Stomach smooth muscle (tissue), 2 donors: ENCODE measurements around the gene DNAAF3.
"Not testable (repeated sequence)": the region's sequence is repeated elsewhere in the genome, so short reads cannot be mapped to it uniquely, and the experiment has no call there.

Source experiments
- H3K27ac ChIP-seq: one replicate; pipeline ENCODE4 v1.7.0; 2013; ENCODE audit warnings: mild to moderate bottlenecking, low read length, inconsistent platforms
- H3K27me3 ChIP-seq, 2 donors: one replicate each; pipeline ENCODE4 v1.7.0; 2013; ENCODE audit warnings: low read length in 2 of 2; ENCODE audit not compliant: insufficient read depth in 2 of 2, control insufficient read depth in 1 of 2
- H3K36me3 ChIP-seq, 2 donors: one replicate each; pipeline ENCODE4 v1.7.0; 2013; ENCODE audit warnings: low read length in 2 of 2; ENCODE audit not compliant: control insufficient read depth in 2 of 2, insufficient read depth in 2 of 2
- H3K4me1 ChIP-seq: one replicate; pipeline ENCODE4 v1.7.0; 2013; ENCODE audit warnings: low read length; ENCODE audit not compliant: control insufficient read depth, insufficient read depth
- H3K4me3 ChIP-seq, 2 donors: one replicate each; pipeline ENCODE4 v1.7.0; 2013; ENCODE audit warnings: low read length in 2 of 2
- H3K9ac ChIP-seq, 2 donors: one replicate each; pipeline ENCODE4 v1.7.0; 2013; ENCODE audit warnings: low read length in 2 of 2, mild to moderate bottlenecking in 1 of 2
- H3K9me3 ChIP-seq, 2 donors: one replicate each; pipeline ENCODE4 v1.7.0; 2013; ENCODE audit warnings: low read length in 2 of 2; ENCODE audit not compliant: control insufficient read depth in 2 of 2
- donor health status: healthy.
- donor health status: Pancreatic carcinoma.

The DNAAF3 gene

GRCh38 chr19:55175117-55175867, 8.9 kb upstream of the DNAAF3 start:
- Histone ChIP-seq H3K4me1 (peaks cover 26% of the 10 kb centered on the region), H3K27me3 (peaks cover 78 to 91% of the 10 kb centered on the region in 2 donors), H3K9ac (no peak overlapping the region), H3K9me3 (no peaks in the 10 kb centered on the region), H3K4me3 (no peak overlapping the region), H3K27ac (no peak overlapping the region), H3K36me3 (no peaks in the 10 kb centered on the region)

- H3K4me1 ChIP-seq: peaks cover 24% of the 10 kb centered on the region
- H3K9me3 ChIP-seq: no peaks in the 10 kb centered on the region
- H3K27ac ChIP-seq: no peak overlapping the region
- H3K27me3 ChIP-seq: peaks cover 79 to 88% of the 10 kb centered on the region in 2 donors
- no peak overlapping the region for H3K4me3 ChIP-seq
- no peak overlapping the region for H3K9ac ChIP-seq
- H3K36me3 ChIP-seq: no peaks in the 10 kb centered on the region
Measured at GRCh38 chr19:55174425-55175116, 8.2 kb upstream of the DNAAF3 start.

- Histone ChIP-seq H3K4me1 (peaks cover 18% of the 10 kb centered on the region), H3K4me3 (peak overlapping the region in 1 of 2 donors; percentile 54), H3K27me3 (peaks cover 75 to 81% of the 10 kb centered on the region in 2 donors), H3K9ac (no peak overlapping the region), H3K36me3 (no peaks in the 10 kb centered on the region), H3K27ac (no peak overlapping the region), H3K9me3 (no peaks in the 10 kb centered on the region)
Measured at GRCh38 chr19:55173714-55174409, 7.4 kb upstream of the DNAAF3 start.

- no peak overlapping the region for H3K27ac ChIP-seq
- peaks cover 70 to 75% of the 10 kb centered on the region in 2 donors for H3K27me3 ChIP-seq
- H3K4me3 ChIP-seq: peak overlapping the region in 1 of 2 donors; percentile 54
Measured at GRCh38 chr19:55173186-55173713, 6.8 kb upstream of the DNAAF3 start.

GRCh38 chr19:55172741-55173140, 6.3 kb upstream of the DNAAF3 start:
- Histone ChIP-seq H3K4me1 (peaks cover 16% of the 10 kb centered on the region), H3K9me3 (no peaks in the 10 kb centered on the region), H3K27me3 (peaks cover 66 to 72% of the 10 kb centered on the region in 2 donors), H3K36me3 (no peaks in the 10 kb centered on the region), H3K9ac (no peak overlapping the region), H3K4me3 (no peak overlapping the region), H3K27ac (no peak overlapping the region)

More at GRCh38 chr19:55173186-55173713, 6.8 kb upstream of the DNAAF3 start:
- H3K9ac ChIP-seq: no peak overlapping the region
- H3K4me1 ChIP-seq: peaks cover 16% of the 10 kb centered on the region
- no peaks in the 10 kb centered on the region for H3K9me3 ChIP-seq
- H3K36me3 ChIP-seq: no peaks in the 10 kb centered on the region

GRCh38 chr19:55172318-55172717, 5.9 kb upstream of the DNAAF3 start:
- H3K9ac ChIP-seq, H3K36me3 ChIP-seq, H3K4me3 ChIP-seq, H3K27ac ChIP-seq, H3K9me3 ChIP-seq: not testable (repeated sequence)
- Histone ChIP-seq H3K4me1 (peaks cover 16% of the 10 kb centered on the region), H3K27me3 (peaks cover 66 to 71% of the 10 kb centered on the region in 2 donors)

- H3K4me1 ChIP-seq: peaks cover 23% of the 10 kb centered on the region
- no peaks in the 10 kb centered on the region for H3K36me3 ChIP-seq
- H3K4me3 ChIP-seq: no peak overlapping the region
- no peaks in the 10 kb centered on the region for H3K9me3 ChIP-seq
- peaks cover 64 to 71% of the 10 kb centered on the region in 2 donors for H3K27me3 ChIP-seq
- no peak overlapping the region for H3K9ac ChIP-seq
- H3K27ac ChIP-seq: no peak overlapping the region
Measured at GRCh38 chr19:55171440-55171839, 5.0 kb upstream of the DNAAF3 start.

GRCh38 chr19:55169136-55169535, 2.7 kb upstream of the DNAAF3 start:
- no peak overlapping the region for H3K27ac ChIP-seq
- H3K4me1 ChIP-seq: peaks cover 28% of the 10 kb centered on the region
- no peaks in the 10 kb centered on the region for H3K9me3 ChIP-seq
- no peaks in the 10 kb centered on the region for H3K36me3 ChIP-seq
- no peak overlapping the region for H3K4me3 ChIP-seq
- H3K9ac ChIP-seq: no peak overlapping the region
- peaks cover 54 to 59% of the 10 kb centered on the region in 2 donors for H3K27me3 ChIP-seq

- Histone ChIP-seq H3K4me1 (peaks cover 13% of the 10 kb centered on the region), H3K27ac (no peak overlapping the region), H3K9ac (no peak overlapping the region), H3K4me3 (peak overlapping the region; percentile 36 to 67), H3K9me3 (no peaks in the 10 kb centered on the region), H3K27me3 (peaks cover 48 to 50% of the 10 kb centered on the region in 2 donors), H3K36me3 (no peaks in the 10 kb centered on the region)
Measured at GRCh38 chr19:55165952-55166529, 372 bp downstream of the DNAAF3 start.

- Histone ChIP-seq H3K36me3 (no peaks in the 10 kb centered on the region), H3K9me3 (no peaks in the 10 kb centered on the region), H3K9ac (no peak overlapping the region), H3K4me3 (no peak overlapping the region), H3K4me1 (peaks cover 10% of the 10 kb centered on the region), H3K27ac (no peak overlapping the region), H3K27me3 (peaks cover 55% of the 10 kb centered on the region in 2 donors)
Measured at GRCh38 chr19:55161571-55162322, 4.7 kb downstream of the DNAAF3 start.
